Measurements from ENCODE around the gene BTF3L4.

The BTF3L4 gene

GRCh38 chr1:52123622-52124021 is 67.5 kb downstream of the BTF3L4 start:
- Histone ChIP-seq H3K4me1 (peaks cover 6% of the 10 kb centered on the region), H3K36me3 (replicated peaks) (no peaks in the 10 kb centered on the region), H3K27me3 (ENCODE audit: low read depth) (peaks cover 8% of the 10 kb centered on the region; the same call in 1 of the 2 replicates), H3K4me3 (no peak overlapping the region), H3K9me3 (no peaks in the 10 kb centered on the region)
- in situ Hi-C loops (cut with MboI; ENCODE audit: low sequenced_read_pairs), result loop anchor here (10.0 kb wide), 2 partner anchors 171 to 561 kb away; no protein-coding TSS in a partner anchor
- no peak for DNase-seq (ENCODE audit: low spot score in 2 of 2)

- in situ Hi-C loops (cut with MboI; ENCODE audit: low sequenced_read_pairs), result loop anchor here (10.0 kb wide), 2 partner anchors 169 to 559 kb away; no protein-coding TSS in a partner anchor
- H3K27me3 ChIP-seq (ENCODE audit: low read depth), result peaks cover 8% of the 10 kb centered on the region; the same call in 1 of the 2 replicates
- no peak overlapping the region for H3K4me3 ChIP-seq
- no peaks in the 10 kb centered on the region for H3K9me3 ChIP-seq
- H3K36me3 ChIP-seq (replicated peaks), result no peaks in the 10 kb centered on the region
- DNase-seq (ENCODE audit: low spot score in 2 of 2), result no peak
- no peaks in the 10 kb centered on the region for H3K4me1 ChIP-seq
Measured at GRCh38 chr1:52125736-52126359, 69.8 kb downstream of the BTF3L4 start.

- Histone ChIP-seq H3K4me1 (no peaks in the 10 kb centered on the region), H3K36me3 (replicated peaks) (no peaks in the 10 kb centered on the region), H3K27me3 (ENCODE audit: low read depth) (peaks cover 8% of the 10 kb centered on the region; the same call in 1 of the 2 replicates), H3K9me3 (no peaks in the 10 kb centered on the region), H3K4me3 (no peak overlapping the region)
- peak; percentile 67 to 79 for DNase-seq (ENCODE audit: low spot score in 2 of 2)
- in situ Hi-C loops (cut with MboI; ENCODE audit: low sequenced_read_pairs), result loop anchor here (10.0 kb wide), 2 partner anchors 167 to 557 kb away; no protein-coding TSS in a partner anchor
Measured at GRCh38 chr1:52127181-52128180, 71.4 kb downstream of the BTF3L4 start.

DNA sequence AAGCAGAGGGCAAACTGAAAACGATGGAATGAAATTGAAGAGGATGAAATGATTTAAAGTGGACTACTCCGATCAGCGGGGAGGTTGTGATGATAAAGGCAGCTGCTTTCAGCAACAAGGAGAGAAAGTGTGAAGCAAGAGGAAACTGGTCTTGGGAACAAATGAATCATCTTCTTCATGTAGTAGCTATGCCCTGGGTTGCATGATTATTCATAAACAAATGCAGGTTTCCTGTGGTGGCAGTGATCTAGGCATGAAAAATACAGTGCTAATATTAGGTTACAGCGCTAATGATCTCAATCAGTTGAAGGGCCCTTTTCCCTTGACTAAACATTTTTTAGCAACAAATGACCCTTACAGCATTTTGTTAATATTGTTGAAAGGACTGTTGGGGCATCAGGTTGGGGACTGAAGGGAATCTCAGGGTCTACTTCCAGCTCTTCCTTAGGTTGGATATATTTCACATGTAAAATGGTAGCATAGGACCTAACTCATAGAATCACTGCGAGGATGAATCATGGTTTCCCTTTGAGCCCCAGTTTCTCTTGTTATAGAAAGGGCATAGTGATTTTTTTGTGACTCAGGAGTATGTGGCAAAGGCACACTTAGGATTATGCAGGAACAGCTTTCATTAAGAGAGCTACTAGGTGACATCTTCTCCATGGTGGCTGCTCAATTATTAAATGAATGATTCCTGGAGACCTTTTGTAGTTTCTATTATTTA is 83.9 kb downstream of the BTF3L4 start:
- Histone ChIP-seq H3K4me1 (peaks cover 20% of the 10 kb centered on the region), H3K36me3 (replicated peaks) (no peaks in the 10 kb centered on the region), H3K9me3 (no peaks in the 10 kb centered on the region), H3K4me3 (no peak overlapping the region), H3K27me3 (ENCODE audit: low read depth) (no peaks in the 10 kb centered on the region)
- in situ Hi-C loops (cut with MboI; ENCODE audit: low sequenced_read_pairs), result no loop called here
- no peak for DNase-seq (ENCODE audit: low spot score in 2 of 2)
